ENCODE data around the gene SMG6.
A peak's percentile ranks its signal among the peaks of the same experiment; 100 is the strongest.

GRCh38 chr17:2303204-2304188, at the start of gene SMG6, which contains the start of gene SRR:
- TF ChIP-seq, protein P1, sequence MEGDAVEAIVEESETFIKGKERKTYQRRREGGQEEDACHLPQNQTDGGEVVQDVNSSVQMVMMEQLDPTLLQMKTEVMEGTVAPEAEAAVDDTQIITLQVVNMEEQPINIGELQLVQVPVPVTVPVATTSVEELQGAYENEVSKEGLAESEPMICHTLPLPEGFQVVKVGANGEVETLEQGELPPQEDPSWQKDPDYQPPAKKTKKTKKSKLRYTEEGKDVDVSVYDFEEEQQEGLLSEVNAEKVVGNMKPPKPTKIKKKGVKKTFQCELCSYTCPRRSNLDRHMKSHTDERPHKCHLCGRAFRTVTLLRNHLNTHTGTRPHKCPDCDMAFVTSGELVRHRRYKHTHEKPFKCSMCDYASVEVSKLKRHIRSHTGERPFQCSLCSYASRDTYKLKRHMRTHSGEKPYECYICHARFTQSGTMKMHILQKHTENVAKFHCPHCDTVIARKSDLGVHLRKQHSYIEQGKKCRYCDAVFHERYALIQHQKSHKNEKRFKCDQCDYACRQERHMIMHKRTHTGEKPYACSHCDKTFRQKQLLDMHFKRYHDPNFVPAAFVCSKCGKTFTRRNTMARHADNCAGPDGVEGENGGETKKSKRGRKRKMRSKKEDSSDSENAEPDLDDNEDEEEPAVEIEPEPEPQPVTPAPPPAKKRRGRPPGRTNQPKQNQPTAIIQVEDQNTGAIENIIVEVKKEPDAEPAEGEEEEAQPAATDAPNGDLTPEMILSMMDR (IDR thresholded peaks at IDR 0.05): no peak
- TF ChIP-seq POLR2A (IDR thresholded peaks at IDR 0.05): peak; percentile 58
